GM18951 (cell line): ENCODE data around the gene ACBD4.
"Not testable (repeated sequence)": the region's sequence is repeated elsewhere in the genome, so short reads cannot be mapped to it uniquely, and the experiment has no call there.

Experiments used
- POLR2A ChIP-seq: IDR thresholded peaks from 4 replicates; pipeline ENCODE4 v1.6.1; 2011; ENCODE audit warnings: mild to moderate bottlenecking; ENCODE audit not compliant: insufficient read length, insufficient read depth; ENCODE audit errors: extremely low read depth
- in situ Hi-C: fragments of 300-500 bp; cut with MboI; formaldehyde crosslinking; loops from one replicate; pipeline ENCODE4 v1.12.0; 2022; ENCODE audit warnings: low sequenced_read_pairs, mixed read lengths, inconsistent platforms; ENCODE audit not compliant: unreplicated experiment

The ACBD4 gene

GRCh38 chr17:45118691-45119090 is 16.8 kb upstream of the ACBD4 start:
- no peak for TF ChIP-seq POLR2A
- in situ Hi-C loops, result no loop called here

GRCh38 chr17:45119964-45120363 is 15.5 kb upstream of the ACBD4 start:
- no peak for TF ChIP-seq POLR2A
- in situ Hi-C loops, result no loop called here

DNA sequence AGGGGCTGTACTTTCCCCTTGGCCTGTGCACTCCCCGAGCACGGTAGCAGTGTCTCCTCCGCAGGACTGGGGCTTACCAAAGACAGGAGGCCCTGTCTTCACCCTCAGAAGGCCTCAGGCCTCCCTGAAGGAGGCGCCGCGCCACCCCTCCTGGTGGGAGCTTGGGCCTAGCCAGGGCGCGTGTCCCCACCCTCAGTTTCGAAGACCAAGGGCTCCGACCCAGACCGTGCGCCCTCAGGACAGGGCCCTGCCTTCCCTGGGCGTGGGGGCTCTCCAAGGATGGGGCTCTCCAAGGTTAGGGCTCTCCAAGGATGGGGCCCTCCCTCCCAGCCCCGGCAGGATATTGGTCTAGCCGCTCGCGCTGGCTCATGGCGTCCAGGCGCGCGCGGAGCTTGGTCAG is 14.9 kb upstream of the ACBD4 start:
- TF ChIP-seq POLR2A, result no peak
- in situ Hi-C loops, result no loop called here

DNA sequence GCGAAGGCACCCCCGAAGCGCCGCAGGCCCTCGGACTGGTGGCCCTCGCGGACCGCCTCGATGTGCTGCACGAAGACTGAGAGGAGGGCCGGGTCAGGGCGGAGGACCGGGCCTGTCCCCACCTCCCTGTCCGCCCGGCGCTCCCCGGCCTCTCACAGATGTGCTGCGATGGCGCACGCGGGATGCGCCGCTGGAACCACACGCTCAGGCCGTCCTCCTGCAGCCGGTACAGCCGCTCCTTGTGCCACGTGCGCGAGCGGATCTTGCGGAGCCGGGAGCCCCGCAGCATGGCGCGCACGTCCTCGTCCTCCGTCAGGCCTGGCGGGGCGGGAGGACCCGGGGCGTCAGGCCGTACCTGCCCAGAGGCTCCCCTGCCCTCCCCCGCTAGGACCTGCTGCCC is 14.4 kb upstream of the ACBD4 start:
- TF ChIP-seq POLR2A, result no peak
- in situ Hi-C loops, result no loop called here

DNA sequence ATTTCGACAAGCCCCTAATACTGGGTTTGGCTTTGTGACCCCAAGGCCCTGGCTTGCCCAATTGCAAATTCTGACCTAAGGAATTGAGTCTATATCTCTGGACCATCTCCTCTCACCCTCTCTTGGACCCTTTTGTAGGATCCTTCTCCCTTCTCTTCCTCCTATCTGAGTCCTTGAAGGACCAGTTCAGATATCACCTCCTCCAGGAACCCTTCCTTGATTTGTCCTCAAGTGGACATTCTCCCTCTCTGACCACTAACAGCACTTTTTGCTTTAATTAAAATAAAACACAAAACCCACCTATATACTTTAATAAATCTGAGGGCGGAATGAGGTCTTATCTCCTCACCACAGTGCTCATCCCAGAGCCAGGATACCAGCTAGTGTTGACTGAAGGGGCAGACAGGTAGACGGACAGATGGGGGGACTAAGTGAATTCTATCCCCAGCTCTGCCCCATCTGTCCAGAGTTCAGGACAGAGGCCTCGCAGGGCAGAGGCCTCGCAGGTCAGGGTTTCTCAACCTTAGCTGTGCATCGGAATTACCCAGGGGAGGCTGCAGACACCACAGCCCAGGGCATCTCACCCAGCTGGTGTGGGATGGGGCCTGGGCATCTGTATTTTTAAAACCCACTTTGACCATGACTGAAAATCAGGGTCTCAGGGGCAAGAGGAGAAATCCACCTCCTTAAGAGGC is 12.3 kb upstream of the ACBD4 start:
- TF ChIP-seq POLR2A, result no peak
- in situ Hi-C loops, result no loop called here

DNA sequence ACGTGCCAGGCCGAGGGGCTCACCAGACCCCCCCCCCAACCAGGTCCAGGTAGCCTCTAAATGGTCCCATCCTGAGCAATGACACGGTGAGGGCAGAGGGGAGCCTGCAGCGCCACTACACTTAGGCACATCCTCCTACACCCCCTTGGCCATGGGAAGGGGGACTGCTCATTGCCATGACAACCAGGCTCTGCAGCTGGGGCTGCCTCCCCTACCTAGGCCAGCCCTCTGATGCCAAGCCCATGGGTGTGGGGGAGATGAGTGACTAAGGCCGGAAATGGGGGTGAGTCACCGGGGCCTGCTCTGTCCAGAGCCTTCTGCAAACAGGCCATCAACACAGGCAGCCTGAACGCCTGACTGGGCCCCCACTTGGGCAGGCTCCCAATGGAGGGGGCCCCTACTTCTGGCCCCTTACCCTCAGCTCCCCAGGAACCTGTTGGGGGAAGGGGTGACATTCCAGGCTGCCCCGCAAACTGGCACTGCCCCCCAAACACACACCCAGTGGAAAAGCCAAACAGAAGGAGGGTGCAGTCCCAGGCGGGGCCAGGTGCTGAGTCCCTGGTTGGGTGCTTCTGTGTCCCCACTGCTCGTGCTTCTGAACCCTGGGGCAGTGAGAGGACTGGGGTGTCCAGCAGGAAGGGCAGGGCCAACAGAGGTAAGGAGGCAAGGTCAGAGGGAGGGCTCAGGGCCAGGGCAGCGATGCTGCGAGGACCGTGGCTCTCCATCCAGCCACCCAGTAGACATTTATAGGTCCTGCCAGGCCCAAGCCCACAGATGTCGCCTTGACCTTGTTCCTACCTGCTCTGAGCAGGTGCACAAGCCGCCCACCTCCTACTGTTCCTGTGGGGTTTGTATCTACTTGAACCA is 11.3 kb upstream of the ACBD4 start:
- in situ Hi-C loops, result no loop called here
- no peak for TF ChIP-seq POLR2A

- in situ Hi-C loops, result not testable (repeated sequence)
Measured at GRCh38 chr17:45124797-45125122, 10.7 kb upstream of the ACBD4 start.

GRCh38 chr17:45125509-45125908 is 10.0 kb upstream of the ACBD4 start:
- TF ChIP-seq POLR2A, result no peak
- in situ Hi-C loops, result no loop called here

DNA sequence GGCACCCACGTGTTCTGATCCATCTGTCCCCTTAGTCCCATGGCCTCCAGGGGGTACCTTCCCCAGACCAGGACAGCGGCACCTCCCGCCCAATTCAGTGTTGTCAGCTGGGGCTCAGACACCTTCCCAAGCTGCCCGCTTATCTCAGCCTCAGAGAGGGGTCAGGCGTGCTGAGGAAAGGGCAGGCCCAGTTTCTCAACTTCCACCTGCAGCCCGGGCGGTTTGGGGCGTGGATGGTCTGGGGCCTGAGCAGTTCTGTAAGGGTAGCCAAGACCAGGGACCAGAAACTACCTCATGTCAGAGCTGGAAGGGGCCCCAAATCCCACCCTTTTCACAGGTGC is 8.3 kb upstream of the ACBD4 start:
- no peak for TF ChIP-seq POLR2A

GRCh38 chr17:45127548-45128300 is 7.8 kb upstream of the ACBD4 start:
- in situ Hi-C loops, result no loop called here
- TF ChIP-seq POLR2A, result no peak

More for the DNA sequence above, 8.3 kb upstream of the ACBD4 start:
- in situ Hi-C loops, result no loop called here

DNA sequence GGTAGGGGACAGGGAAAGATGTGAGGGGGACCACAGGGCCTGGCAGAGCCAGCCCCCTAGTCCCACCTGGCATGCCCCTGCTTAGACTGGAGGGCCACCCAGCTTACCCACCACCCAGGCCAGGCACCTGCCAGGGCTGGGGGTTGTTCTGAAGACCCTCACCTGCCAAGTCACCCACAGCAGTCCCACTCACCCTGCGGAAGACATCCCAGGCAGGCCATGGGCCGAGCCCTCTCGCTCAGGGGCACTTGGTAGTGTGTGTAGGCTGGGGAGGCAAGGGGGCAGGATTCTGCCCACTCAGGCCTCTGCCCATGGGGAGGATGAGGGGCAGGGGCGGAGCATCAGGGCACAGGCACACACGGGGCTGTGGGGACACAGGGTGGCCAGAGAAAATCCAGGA is 7.2 kb upstream of the ACBD4 start:
- TF ChIP-seq POLR2A, result no peak

DNA sequence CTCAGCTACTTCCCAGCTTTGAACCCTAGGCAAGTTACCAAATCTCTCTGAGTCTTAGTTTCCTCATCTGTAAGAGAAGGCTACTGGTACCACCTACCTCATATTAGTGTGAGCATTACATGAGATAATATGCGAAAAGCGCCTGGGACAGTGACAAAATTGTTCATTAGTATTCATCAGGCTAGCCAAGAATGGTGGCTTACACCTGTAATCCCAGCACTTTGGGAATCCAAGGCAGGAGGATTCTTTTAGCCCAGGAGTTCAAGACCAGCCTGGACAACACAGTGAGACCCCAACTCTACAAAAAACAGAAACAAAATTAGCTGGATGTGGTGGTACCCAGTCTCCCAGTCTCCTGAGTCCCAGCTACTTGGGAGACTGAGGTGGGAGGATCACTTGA is 6.5 kb upstream of the ACBD4 start:
- TF ChIP-seq POLR2A, result no peak
- in situ Hi-C loops, result no loop called here

More for the DNA sequence above, 7.2 kb upstream of the ACBD4 start:
- in situ Hi-C loops, result no loop called here

GRCh38 chr17:45129426-45129939 is 6.0 kb upstream of the ACBD4 start:
- in situ Hi-C loops, result no loop called here
- TF ChIP-seq POLR2A, result no peak

DNA sequence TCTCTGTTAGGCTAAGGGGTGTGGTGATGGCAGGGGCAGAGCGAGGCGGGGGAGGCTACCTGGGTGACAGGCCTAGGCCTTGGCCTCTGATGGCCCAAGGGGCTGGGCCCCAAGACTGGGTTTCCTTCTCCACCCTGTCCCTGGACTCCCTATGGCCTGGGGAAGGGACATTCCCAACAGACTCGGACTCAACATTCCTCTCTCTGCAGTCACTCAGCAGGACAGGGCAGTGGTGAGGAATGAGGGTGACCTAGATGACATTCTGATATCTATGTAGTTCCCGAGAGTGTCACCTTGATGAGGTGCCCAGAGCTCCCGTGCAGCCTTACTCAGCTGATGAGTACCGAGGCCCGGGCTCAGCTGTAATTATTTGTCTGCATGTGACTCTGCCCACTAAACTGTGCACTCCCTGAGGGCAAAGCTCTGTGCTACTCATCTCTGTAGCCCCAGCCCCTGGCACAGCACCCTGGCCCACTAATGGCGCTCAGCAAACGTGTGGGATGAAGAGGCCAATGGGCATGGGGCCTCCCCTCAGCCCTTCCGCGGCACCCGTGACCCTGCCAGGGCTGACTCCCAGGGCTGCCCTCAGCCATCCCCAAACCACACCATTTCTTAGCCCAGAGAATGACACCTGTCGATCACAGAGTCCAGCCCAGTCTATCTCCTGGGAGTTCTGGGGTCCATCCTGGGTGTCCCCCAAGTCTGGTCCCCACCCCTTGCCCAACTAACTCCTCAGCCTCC is 5.4 kb upstream of the ACBD4 start:
- TF ChIP-seq POLR2A, result no peak
- in situ Hi-C loops, result no loop called here
